Measurements from ENCODE around the gene PPP1CA.
A peak's percentile ranks its signal among the peaks of the same experiment; 100 is the strongest.

PPP1CA gene

GRCh38 chr11:67366961-67367760 is 34.5 kb downstream of the PPP1CA start:
- no peak for DNase-seq

- no peak for DNase-seq
Measured at GRCh38 chr11:67366546-67366945, 35.1 kb downstream of the PPP1CA start.

- DNase-seq: no peak
Measured at GRCh38 chr11:67365736-67366444, 35.8 kb downstream of the PPP1CA start.

GRCh38 chr11:67364783-67365722 is 36.6 kb downstream of the PPP1CA start:
- DNase-seq: no peak

- DNase-seq: no peak
Measured at GRCh38 chr11:67364169-67364568, 37.5 kb downstream of the PPP1CA start.

GRCh38 chr11:67357831-67358670 is 43.6 kb downstream of the PPP1CA start:
- DNase-seq: no peak

GRCh38 chr11:67356864-67357561 is 44.6 kb downstream of the PPP1CA start:
- peak; percentile 23 for DNase-seq

- no peak for DNase-seq
Measured at GRCh38 chr11:67356387-67356863, 45.2 kb downstream of the PPP1CA start.

- no peak for DNase-seq
Measured at GRCh38 chr11:67355794-67356386, 45.8 kb downstream of the PPP1CA start.

GRCh38 chr11:67355023-67355793 is 46.5 kb downstream of the PPP1CA start:
- DNase-seq: no peak

GRCh38 chr11:67354075-67355022 is 47.3 kb downstream of the PPP1CA start:
- DNase-seq: no peak

- DNase-seq: peak; percentile 72
Measured at GRCh38 chr11:67353317-67354074, 48.2 kb downstream of the PPP1CA start, which contains the start of gene POLD4. Gene POLD4, minus strand, starts transcription at chr11:67353546. Its CDS starts 147 bp downstream, at chr11:67353399.

GRCh38 chr11:67352546-67353316 is 48.9 kb downstream of the PPP1CA start:
- no peak for DNase-seq

- peak; percentile 26 for DNase-seq
Measured at GRCh38 chr11:67351275-67352005, 50.2 kb downstream of the PPP1CA start.

GRCh38 chr11:67349928-67350465 is 51.7 kb downstream of the PPP1CA start:
- DNase-seq: no peak

GRCh38 chr11:67349457-67349856 is 52.2 kb downstream of the PPP1CA start:
- DNase-seq: no peak
